A172 (cell line): Measurements from ENCODE around the gene FUOM. TPM values are rescaled to one million over a fixed set of nuclear protein-coding genes. Genes with fewer than 3 reads are reported as not detected.
"Not testable (repeated sequence)": the region's sequence is repeated elsewhere in the genome, so short reads cannot be mapped to it uniquely, and the experiment has no call there.

ENCODE experiments used
- DNase-seq: peaks from one replicate; pipeline ENCODE4 v3.0.0-alpha.2; 2015; ENCODE audit warnings: low spot score
- total RNA-seq: library from RNA; depleted of rRNA; stranded (reverse); fragments of >200 nt; shearing (Covaris generic); gene quantifications from 2 replicates; pipeline ENCODE4 v1.2.3, GENCODE V29; 2014

Gene FUOM
- total RNA-seq, 1 experiment from 2014 or later, result 6.6 TPM

GRCh38 chr10:133388973-133389818 lies 31.4 kb upstream of the FUOM start:
- no peak for DNase-seq

- no peak for DNase-seq
Observed at GRCh38 chr10:133388236-133388972, 30.6 kb upstream of the FUOM start.

GRCh38 chr10:133386951-133387350 lies 29.1 kb upstream of the FUOM start:
- not testable (repeated sequence) for DNase-seq

GRCh38 chr10:133385214-133385613 lies 27.4 kb upstream of the FUOM start:
- DNase-seq, result no peak

- no peak for DNase-seq
Observed at GRCh38 chr10:133384071-133384470, 26.3 kb upstream of the FUOM start.

- DNase-seq, result no peak
Observed at GRCh38 chr10:133383551-133383950, 25.7 kb upstream of the FUOM start.

- DNase-seq, result no peak
Observed at GRCh38 chr10:133381036-133381435, 23.2 kb upstream of the FUOM start.

- DNase-seq, result no peak
Observed at GRCh38 chr10:133379801-133380666, 22.2 kb upstream of the FUOM start.

GRCh38 chr10:133379152-133379800 lies 21.5 kb upstream of the FUOM start, which contains the start of gene PAOX:
Gene PAOX, plus strand, starts transcription at chr10:133379262. Its CDS starts 55 bp downstream, at chr10:133379317.
- DNase-seq, result no peak

GRCh38 chr10:133378251-133379096 lies 20.7 kb upstream of the FUOM start:
- DNase-seq, result peak; percentile 8

- DNase-seq, result no peak
Observed at GRCh38 chr10:133377818-133378250, 20.0 kb upstream of the FUOM start.

GRCh38 chr10:133377025-133377817 lies 19.4 kb upstream of the FUOM start:
- DNase-seq, result no peak

- DNase-seq, result not testable (repeated sequence)
Observed at GRCh38 chr10:133376183-133376582, 18.4 kb upstream of the FUOM start.

- DNase-seq, result no peak
Observed at GRCh38 chr10:133375357-133376115, 17.7 kb upstream of the FUOM start.

GRCh38 chr10:133373174-133374090 lies 15.6 kb upstream of the FUOM start, which contains the start of gene ECHS1:
Gene ECHS1, minus strand, starts transcription at chr10:133373354. Its CDS starts 21 bp downstream, at chr10:133373333.
- DNase-seq, result peak; percentile 72

GRCh38 chr10:133372507-133372906 lies 14.7 kb upstream of the FUOM start:
- DNase-seq, result no peak

- DNase-seq, result no peak
Observed at GRCh38 chr10:133370030-133370786, 12.4 kb upstream of the FUOM start.
